ENCODE data around the gene GASK1A.

The GASK1A gene

DNA sequence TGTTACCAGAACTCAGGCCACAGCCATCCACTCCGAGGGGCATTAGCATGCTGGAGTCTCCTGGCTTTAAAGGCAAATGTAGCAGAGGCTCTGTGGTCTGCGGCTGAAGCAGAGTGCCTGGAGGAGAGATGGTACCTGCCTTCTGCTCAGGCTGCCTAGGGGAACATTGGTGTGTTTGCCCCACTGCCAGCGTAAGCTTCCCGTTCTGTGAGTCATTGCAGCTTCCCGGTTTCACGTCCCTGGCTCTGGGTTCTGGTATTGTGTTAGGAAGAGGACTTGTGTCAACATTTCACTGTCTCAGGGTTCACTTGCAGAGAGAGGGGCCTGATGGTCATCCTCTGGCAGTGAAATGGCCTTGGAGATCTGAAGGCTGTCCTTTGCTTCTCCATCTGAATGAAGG lies 1.8 kb downstream of the GASK1A start:
- peaks cover 10% of the 10 kb centered on the region for H3K4me1 ChIP-seq (ENCODE audit: control insufficient read depth, insufficient read depth, low read depth, low read length)
- 77% methylated on average over 6 of the region's 6 CpGs for WGBS
- no peak overlapping the region for H3K27ac ChIP-seq (ENCODE audit: low read length, poor library complexity, severe bottlenecking)
- H2BK15ac ChIP-seq (ENCODE audit: low read depth, poor library complexity, severe bottlenecking) = no peak overlapping the region
- H3K4me2 ChIP-seq (ENCODE audit: low read length, poor library complexity, severe bottlenecking) = no peak overlapping the region
- H2AFZ ChIP-seq (ENCODE audit: low read depth, low read length) = no peak overlapping the region
- H3K18ac ChIP-seq (ENCODE audit: low read depth in 1 of 2, low read length in 2 of 2) = no peak overlapping the region
- no peak overlapping the region for H4K91ac ChIP-seq (ENCODE audit: low read length)
- H2AK5ac ChIP-seq (ENCODE audit: low read length, severe bottlenecking) = no peak overlapping the region
- H3K4me3 ChIP-seq (ENCODE audit: insufficient read depth in 1 of 2, low read depth in 1 of 2, low read length in 2 of 2) = no peak overlapping the region
- H3K27me3 ChIP-seq (ENCODE audit: control insufficient read depth in 1 of 2, insufficient read depth in 1 of 2, low read length in 2 of 2) = peaks cover 53 to 71% of the 10 kb centered on the region in 2 experiments
- DNase-seq = no peak
- H3K9ac ChIP-seq (ENCODE audit: low read length) = no peak overlapping the region
- H3K14ac ChIP-seq (ENCODE audit: low read length in 2 of 2) = no peak overlapping the region
- no peak overlapping the region for H3K4ac ChIP-seq (ENCODE audit: low read depth in 1 of 2, low read length in 2 of 2)
- H4K8ac ChIP-seq (ENCODE audit: low read length) = no peak overlapping the region
- no peak overlapping the region for H2BK5ac ChIP-seq (ENCODE audit: low read depth, low read length, poor library complexity, severe bottlenecking)
- H3K79me1 ChIP-seq (replicated peaks; ENCODE audit: low read length, poor library complexity, severe bottlenecking) = no peaks in the 10 kb centered on the region
- H3K36me3 ChIP-seq (ENCODE audit: control insufficient read depth in 1 of 2, insufficient read depth in 2 of 2, low read depth in 1 of 2, low read length in 2 of 2) = no peaks in the 10 kb centered on the region
- no peak overlapping the region for H2BK120ac ChIP-seq (ENCODE audit: low read depth, low read length)
- H3K23ac ChIP-seq (ENCODE audit: low read length in 2 of 2) = no peak overlapping the region
- H3K9me3 ChIP-seq (ENCODE audit: control insufficient read depth, low read length) = peaks cover 14% of the 10 kb centered on the region
- no peak overlapping the region for H2BK12ac ChIP-seq (ENCODE audit: low read length in 2 of 2)

DNA sequence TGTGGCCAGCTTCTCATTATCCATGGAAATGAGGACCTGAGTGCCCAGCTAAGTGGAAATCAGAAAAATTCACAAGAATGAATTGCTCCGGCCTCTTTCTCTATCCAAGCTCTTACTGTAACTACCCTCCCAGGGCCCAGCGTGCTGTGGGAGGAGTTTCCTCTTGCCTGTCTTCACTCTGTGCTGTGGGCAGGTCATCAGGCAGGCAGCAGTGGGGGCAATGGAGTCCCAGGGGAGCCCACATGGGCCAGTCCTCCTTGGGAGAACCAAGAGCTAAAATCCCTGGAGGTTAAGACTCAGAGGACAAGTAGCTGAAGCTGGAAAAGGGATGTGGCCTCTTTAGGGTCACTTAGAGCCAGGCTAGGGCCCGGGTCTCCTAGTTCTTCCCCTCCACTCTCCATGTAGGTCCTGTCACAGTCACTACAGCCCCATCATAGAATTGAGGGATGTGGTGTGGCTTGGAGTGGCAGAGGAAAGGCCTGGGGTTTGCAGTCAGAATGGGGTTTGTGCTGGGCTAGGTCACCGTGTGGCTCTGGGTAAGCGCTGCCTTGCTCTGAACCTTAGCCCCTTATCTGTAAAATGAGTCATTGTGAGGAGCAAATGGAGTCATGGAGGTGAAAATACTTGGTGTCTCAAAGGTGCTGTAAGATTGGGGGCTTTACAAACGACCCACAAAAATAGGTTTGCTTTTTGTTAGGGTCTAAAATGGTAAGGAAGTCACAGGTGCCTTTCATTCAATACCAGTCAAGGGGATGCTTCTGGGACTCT lies 3.7 kb downstream of the GASK1A start:
- no peak overlapping the region for H3K23ac ChIP-seq (ENCODE audit: low read length in 2 of 2)
- no peak overlapping the region for H3K14ac ChIP-seq (ENCODE audit: low read length in 2 of 2)
- H3K27me3 ChIP-seq (ENCODE audit: control insufficient read depth in 1 of 2, insufficient read depth in 1 of 2, low read length in 2 of 2) = peaks cover 55 to 65% of the 10 kb centered on the region in 2 experiments
- no peak for DNase-seq
- peaks cover 10% of the 10 kb centered on the region for H3K4me1 ChIP-seq (ENCODE audit: control insufficient read depth, insufficient read depth, low read depth, low read length)
- no peak overlapping the region for H2AFZ ChIP-seq (ENCODE audit: low read depth, low read length)
- H3K27ac ChIP-seq (ENCODE audit: low read length, poor library complexity, severe bottlenecking) = no peak overlapping the region
- H2BK120ac ChIP-seq (ENCODE audit: low read depth, low read length) = no peak overlapping the region
- H4K91ac ChIP-seq (ENCODE audit: low read length) = no peak overlapping the region
- H2AK5ac ChIP-seq (ENCODE audit: low read length, severe bottlenecking) = no peak overlapping the region
- no peak overlapping the region for H3K18ac ChIP-seq (ENCODE audit: low read depth in 1 of 2, low read length in 2 of 2)
- no peak overlapping the region for H4K8ac ChIP-seq (ENCODE audit: low read length)
- no peak overlapping the region for H3K9ac ChIP-seq (ENCODE audit: low read length)
- H3K4ac ChIP-seq (ENCODE audit: low read depth in 1 of 2, low read length in 2 of 2) = no peak overlapping the region
- no peaks in the 10 kb centered on the region for H3K36me3 ChIP-seq (ENCODE audit: control insufficient read depth in 1 of 2, insufficient read depth in 2 of 2, low read depth in 1 of 2, low read length in 2 of 2)
- H2BK12ac ChIP-seq (ENCODE audit: low read length in 2 of 2) = no peak overlapping the region
- no peak overlapping the region for H2BK5ac ChIP-seq (ENCODE audit: low read depth, low read length, poor library complexity, severe bottlenecking)
- no peak overlapping the region for H3K4me2 ChIP-seq (ENCODE audit: low read length, poor library complexity, severe bottlenecking)
- no peak overlapping the region for H2BK15ac ChIP-seq (ENCODE audit: low read depth, poor library complexity, severe bottlenecking)
- WGBS = 53% methylated on average over 5 of the region's 6 CpGs
- H3K79me1 ChIP-seq (replicated peaks; ENCODE audit: low read length, poor library complexity, severe bottlenecking) = no peaks in the 10 kb centered on the region
- no peaks in the 10 kb centered on the region for H3K9me3 ChIP-seq (ENCODE audit: control insufficient read depth, low read length)
- H3K4me3 ChIP-seq (ENCODE audit: insufficient read depth in 1 of 2, low read depth in 1 of 2, low read length in 2 of 2) = no peak overlapping the region

DNA sequence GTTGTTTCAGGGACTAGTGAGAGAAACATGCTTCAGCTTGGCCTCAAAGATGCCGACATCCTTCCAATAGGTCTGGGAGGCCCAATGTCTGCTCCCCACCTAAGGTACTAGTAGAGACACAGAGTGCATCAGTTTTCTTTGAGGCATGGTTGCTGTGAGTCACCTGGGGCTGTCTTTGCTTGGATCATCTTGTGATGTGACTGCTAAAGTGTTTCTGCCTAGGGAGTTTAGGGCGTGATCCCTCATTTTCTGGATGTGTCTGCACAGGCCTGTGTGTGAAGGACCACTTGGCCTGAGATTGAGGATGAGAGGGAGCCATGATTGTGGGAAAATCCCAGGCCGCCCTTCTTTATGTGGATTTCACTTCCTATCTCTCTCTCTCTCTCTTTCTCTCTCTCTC lies 4.8 kb downstream of the GASK1A start:
- Histone ChIP-seq H3K4ac (ENCODE audit: low read depth in 1 of 2, low read length in 2 of 2) (no peak overlapping the region), H4K8ac (ENCODE audit: low read length) (no peak overlapping the region), H3K36me3 (ENCODE audit: control insufficient read depth in 1 of 2, insufficient read depth in 2 of 2, low read depth in 1 of 2, low read length in 2 of 2) (no peaks in the 10 kb centered on the region), H2BK5ac (ENCODE audit: low read depth, low read length, poor library complexity, severe bottlenecking) (no peak overlapping the region), H2BK12ac (ENCODE audit: low read length in 2 of 2) (no peak overlapping the region), H3K4me2 (ENCODE audit: low read length, poor library complexity, severe bottlenecking) (no peak overlapping the region), H2BK15ac (ENCODE audit: low read depth, poor library complexity, severe bottlenecking) (no peak overlapping the region), H3K27ac (ENCODE audit: low read length, poor library complexity, severe bottlenecking) (no peak overlapping the region), H3K9ac (ENCODE audit: low read length) (no peak overlapping the region), H3K4me1 (ENCODE audit: control insufficient read depth, insufficient read depth, low read depth, low read length) (peaks cover 9% of the 10 kb centered on the region), H2AFZ (ENCODE audit: low read depth, low read length) (no peak overlapping the region), H4K91ac (ENCODE audit: low read length) (no peak overlapping the region), H2BK120ac (ENCODE audit: low read depth, low read length) (no peak overlapping the region), H3K79me1 (replicated peaks; ENCODE audit: low read length, poor library complexity, severe bottlenecking) (no peaks in the 10 kb centered on the region), H3K9me3 (ENCODE audit: control insufficient read depth, low read length) (no peaks in the 10 kb centered on the region), H3K4me3 (ENCODE audit: insufficient read depth in 1 of 2, low read depth in 1 of 2, low read length in 2 of 2) (no peak overlapping the region), H3K27me3 (ENCODE audit: control insufficient read depth in 1 of 2, insufficient read depth in 1 of 2, low read length in 2 of 2) (peaks cover 53 to 60% of the 10 kb centered on the region in 2 experiments), H3K14ac (ENCODE audit: low read length in 2 of 2) (no peak overlapping the region), H2AK5ac (ENCODE audit: low read length, severe bottlenecking) (no peak overlapping the region), H3K18ac (ENCODE audit: low read depth in 1 of 2, low read length in 2 of 2) (no peak overlapping the region), H3K23ac (ENCODE audit: low read length in 2 of 2) (no peak overlapping the region)
- WGBS = 94% methylated on average over 2 of the region's 3 CpGs
- DNase-seq = no peak

DNA sequence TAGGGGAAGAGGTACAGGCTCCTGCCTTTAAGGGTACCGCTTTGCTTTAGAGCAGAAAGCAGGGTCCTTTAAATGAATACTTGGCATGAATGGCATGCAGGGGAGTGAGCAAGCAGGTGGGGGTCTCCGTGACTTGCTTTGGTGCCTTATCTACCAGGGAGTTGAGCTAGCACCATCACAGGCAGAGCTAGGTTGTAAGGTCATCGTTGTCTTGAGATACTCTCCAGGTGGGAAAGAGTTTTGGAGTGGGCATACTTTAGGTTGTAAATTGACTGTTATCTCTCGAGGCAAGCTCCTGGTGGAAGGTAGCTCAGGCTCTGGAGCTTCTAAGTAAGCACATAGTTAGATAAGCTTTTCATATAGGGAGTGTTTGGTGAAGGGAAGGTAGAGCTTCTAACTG lies 5.6 kb downstream of the GASK1A start:
- no peak overlapping the region for H2BK15ac ChIP-seq (ENCODE audit: low read depth, poor library complexity, severe bottlenecking)
- no peak overlapping the region for H2BK120ac ChIP-seq (ENCODE audit: low read depth, low read length)
- peaks cover 45 to 53% of the 10 kb centered on the region in 2 experiments for H3K27me3 ChIP-seq (ENCODE audit: control insufficient read depth in 1 of 2, insufficient read depth in 1 of 2, low read length in 2 of 2)
- H4K8ac ChIP-seq (ENCODE audit: low read length) = no peak overlapping the region
- no peaks in the 10 kb centered on the region for H3K36me3 ChIP-seq (ENCODE audit: control insufficient read depth in 1 of 2, insufficient read depth in 2 of 2, low read depth in 1 of 2, low read length in 2 of 2)
- no peak overlapping the region for H3K4me2 ChIP-seq (ENCODE audit: low read length, poor library complexity, severe bottlenecking)
- H3K4me1 ChIP-seq (ENCODE audit: control insufficient read depth, insufficient read depth, low read depth, low read length) = peaks cover 1% of the 10 kb centered on the region
- no peak overlapping the region for H2AK5ac ChIP-seq (ENCODE audit: low read length, severe bottlenecking)
- H2AFZ ChIP-seq (ENCODE audit: low read depth, low read length) = no peak overlapping the region
- H2BK12ac ChIP-seq (ENCODE audit: low read length in 2 of 2) = no peak overlapping the region
- H3K79me1 ChIP-seq (replicated peaks; ENCODE audit: low read length, poor library complexity, severe bottlenecking) = no peaks in the 10 kb centered on the region
- H3K4ac ChIP-seq (ENCODE audit: low read depth in 1 of 2, low read length in 2 of 2) = no peak overlapping the region
- H4K91ac ChIP-seq (ENCODE audit: low read length) = no peak overlapping the region
- H3K18ac ChIP-seq (ENCODE audit: low read depth in 1 of 2, low read length in 2 of 2) = no peak overlapping the region
- WGBS = 25% methylated on average over 4 of the region's 4 CpGs
- H3K14ac ChIP-seq (ENCODE audit: low read length in 2 of 2) = no peak overlapping the region
- no peaks in the 10 kb centered on the region for H3K9me3 ChIP-seq (ENCODE audit: control insufficient read depth, low read length)
- no peak overlapping the region for H3K4me3 ChIP-seq (ENCODE audit: insufficient read depth in 1 of 2, low read depth in 1 of 2, low read length in 2 of 2)
- no peak for DNase-seq
- no peak overlapping the region for H3K9ac ChIP-seq (ENCODE audit: low read length)
- no peak overlapping the region for H2BK5ac ChIP-seq (ENCODE audit: low read depth, low read length, poor library complexity, severe bottlenecking)
- H3K23ac ChIP-seq (ENCODE audit: low read length in 2 of 2) = no peak overlapping the region
- H3K27ac ChIP-seq (ENCODE audit: low read length, poor library complexity, severe bottlenecking) = no peak overlapping the region
